ENCODE measurements around the gene SEMA3C. TPM values are rescaled to one million over a fixed set of nuclear protein-coding genes. Genes with fewer than 3 reads are reported as not detected.

SEMA3C gene
- total RNA-seq, 1 donor from 2014 or later = 90.6 TPM

DNA sequence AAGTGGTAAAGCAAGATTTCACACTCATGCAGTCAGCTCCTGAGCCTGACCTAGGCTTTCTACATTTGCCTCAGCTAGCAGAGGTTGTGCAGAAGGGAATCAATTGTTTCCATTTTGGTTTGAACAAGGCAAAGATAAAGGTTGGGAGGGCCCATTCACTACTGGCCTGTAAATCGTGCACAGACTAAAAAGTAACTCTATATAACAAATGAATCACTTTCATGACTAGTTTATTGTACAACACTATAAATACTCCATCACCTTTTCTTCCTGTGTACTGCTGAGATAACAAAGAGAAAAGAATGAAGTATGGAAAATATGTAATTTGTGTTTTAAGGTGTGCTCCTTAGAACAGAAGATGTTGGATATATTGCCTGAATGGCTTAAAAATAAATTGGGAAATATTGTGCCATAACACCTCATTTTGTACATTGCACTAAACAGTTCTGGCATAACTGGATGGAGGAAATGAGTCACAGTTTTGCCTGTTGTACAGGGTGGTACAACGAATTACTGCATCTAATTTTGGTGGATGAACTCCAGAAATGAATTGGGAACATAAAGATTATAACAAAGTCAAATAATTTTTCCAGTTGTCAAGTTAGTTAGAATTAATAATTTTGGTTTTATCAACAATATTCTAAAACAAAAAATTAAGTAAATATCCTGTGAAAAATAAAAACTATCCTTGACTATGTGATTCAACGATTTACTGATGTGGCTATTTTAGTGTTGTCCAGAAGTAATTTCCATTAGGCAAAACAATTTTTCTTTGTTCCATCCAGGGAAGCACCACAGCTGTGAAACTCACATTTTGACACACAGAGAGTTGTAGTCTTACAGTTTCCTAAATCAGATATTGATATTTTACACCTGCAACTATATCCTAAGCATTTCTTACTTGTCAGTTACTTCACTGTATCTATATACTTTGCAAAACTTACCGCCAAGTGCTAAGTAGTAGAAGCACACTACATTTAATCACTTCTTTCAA, 18.0 kb downstream of the SEMA3C start:
- Histone ChIP-seq H3K27ac (peak overlapping the region; percentile 16), H3K4me3 (no peak overlapping the region), H3K9me3 (no peaks in the 10 kb centered on the region), H3K36me3 (no peaks in the 10 kb centered on the region), H3K4me1 (peaks cover 26% of the 10 kb centered on the region), H3K27me3 (no peaks in the 10 kb centered on the region)
- no peak for DNase-seq (ENCODE audit: extremely low spot score in 2 of 2)
- intact Hi-C loops (cut with DNase I) = no loop called here
- TF ChIP-seq POLR2A (IDR thresholded peaks at IDR 0.05) = no peak
- TF ChIP-seq, protein P1, sequence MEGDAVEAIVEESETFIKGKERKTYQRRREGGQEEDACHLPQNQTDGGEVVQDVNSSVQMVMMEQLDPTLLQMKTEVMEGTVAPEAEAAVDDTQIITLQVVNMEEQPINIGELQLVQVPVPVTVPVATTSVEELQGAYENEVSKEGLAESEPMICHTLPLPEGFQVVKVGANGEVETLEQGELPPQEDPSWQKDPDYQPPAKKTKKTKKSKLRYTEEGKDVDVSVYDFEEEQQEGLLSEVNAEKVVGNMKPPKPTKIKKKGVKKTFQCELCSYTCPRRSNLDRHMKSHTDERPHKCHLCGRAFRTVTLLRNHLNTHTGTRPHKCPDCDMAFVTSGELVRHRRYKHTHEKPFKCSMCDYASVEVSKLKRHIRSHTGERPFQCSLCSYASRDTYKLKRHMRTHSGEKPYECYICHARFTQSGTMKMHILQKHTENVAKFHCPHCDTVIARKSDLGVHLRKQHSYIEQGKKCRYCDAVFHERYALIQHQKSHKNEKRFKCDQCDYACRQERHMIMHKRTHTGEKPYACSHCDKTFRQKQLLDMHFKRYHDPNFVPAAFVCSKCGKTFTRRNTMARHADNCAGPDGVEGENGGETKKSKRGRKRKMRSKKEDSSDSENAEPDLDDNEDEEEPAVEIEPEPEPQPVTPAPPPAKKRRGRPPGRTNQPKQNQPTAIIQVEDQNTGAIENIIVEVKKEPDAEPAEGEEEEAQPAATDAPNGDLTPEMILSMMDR (IDR thresholded peaks at IDR 0.05) = no peak
- TF ChIP-seq POLR2AphosphoS5 (IDR thresholded peaks at IDR 0.05; ENCODE audit: insufficient read depth in 1 of 2, low read depth in 1 of 2) = no peak

DNA sequence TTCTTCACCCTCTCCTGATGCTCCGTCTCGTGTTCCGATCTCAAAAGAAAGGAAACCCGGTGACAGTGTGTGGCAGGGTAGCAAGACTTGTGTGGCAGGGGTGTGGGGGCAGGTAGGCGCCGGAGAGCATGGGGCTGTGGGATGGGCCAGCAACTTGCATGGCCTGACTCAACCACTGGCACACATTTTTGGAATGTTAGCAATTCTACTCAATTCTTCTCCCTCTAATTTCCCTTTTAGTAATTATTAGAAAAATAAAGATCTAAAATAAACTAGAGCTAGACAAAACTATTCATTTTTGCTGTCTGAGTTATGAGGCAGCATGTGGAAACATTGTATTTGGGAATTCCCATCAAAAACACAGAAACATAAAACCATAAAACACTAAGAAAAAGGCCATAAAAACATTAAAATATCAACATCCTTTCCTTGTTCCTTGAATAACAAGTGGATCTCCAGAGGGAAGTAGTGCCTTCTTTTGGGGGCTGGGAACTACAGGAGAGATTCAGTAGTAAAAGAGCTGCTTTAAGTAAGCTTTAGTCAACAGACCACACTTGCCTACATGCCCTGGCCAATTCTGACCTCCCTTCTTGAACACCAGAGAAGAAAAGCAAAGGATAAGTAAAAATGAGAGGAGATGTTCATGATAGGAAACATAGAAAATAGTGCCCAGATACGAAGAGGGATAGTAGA, 21.8 kb downstream of the SEMA3C start:
- Histone ChIP-seq H3K4me3 (no peak overlapping the region), H3K27me3 (no peaks in the 10 kb centered on the region), H3K9me3 (no peaks in the 10 kb centered on the region), H3K27ac (peak overlapping the region; percentile 37), H3K4me1 (peaks cover 26% of the 10 kb centered on the region), H3K36me3 (no peaks in the 10 kb centered on the region)
- no peak for TF ChIP-seq POLR2A (IDR thresholded peaks at IDR 0.05)
- TF ChIP-seq, protein P1 (IDR thresholded peaks at IDR 0.05) = no peak
- no peak for TF ChIP-seq POLR2AphosphoS5 (IDR thresholded peaks at IDR 0.05; ENCODE audit: insufficient read depth in 1 of 2, low read depth in 1 of 2)
- intact Hi-C loops (cut with DNase I) = no loop called here
- DNase-seq (ENCODE audit: extremely low spot score in 2 of 2) = no peak

DNA sequence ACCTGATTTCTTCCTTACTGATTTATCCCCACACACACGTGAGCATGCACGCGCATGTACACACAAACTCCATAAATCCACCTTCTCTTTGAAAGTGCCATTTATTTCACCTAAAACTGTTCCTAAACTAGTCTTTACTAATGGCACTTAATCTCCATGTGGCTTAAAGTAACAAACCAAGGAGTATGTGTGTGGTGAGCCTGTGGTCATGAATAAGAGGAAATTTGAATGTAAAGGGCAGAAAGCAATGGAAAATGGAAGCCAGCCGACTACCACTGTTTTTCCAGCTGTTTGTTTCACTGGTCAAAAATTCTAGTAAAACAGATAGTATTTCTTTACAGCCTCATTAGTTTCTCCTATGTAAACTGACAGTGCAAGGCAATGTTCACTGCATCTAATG, 23.8 kb downstream of the SEMA3C start:
- intact Hi-C loops (cut with DNase I) = no loop called here
- H3K4me3 ChIP-seq = no peak overlapping the region
- no peak for DNase-seq (ENCODE audit: extremely low spot score in 2 of 2)
- no peaks in the 10 kb centered on the region for H3K9me3 ChIP-seq
- H3K27ac ChIP-seq = no peak overlapping the region
- H3K27me3 ChIP-seq = no peaks in the 10 kb centered on the region
- no peaks in the 10 kb centered on the region for H3K36me3 ChIP-seq
- peaks cover 22% of the 10 kb centered on the region for H3K4me1 ChIP-seq
- TF ChIP-seq POLR2A (IDR thresholded peaks at IDR 0.05) (no peak), POLR2AphosphoS5 (IDR thresholded peaks at IDR 0.05; ENCODE audit: insufficient read depth in 1 of 2, low read depth in 1 of 2) (no peak)
- TF ChIP-seq, protein P1 (IDR thresholded peaks at IDR 0.05) = no peak

DNA sequence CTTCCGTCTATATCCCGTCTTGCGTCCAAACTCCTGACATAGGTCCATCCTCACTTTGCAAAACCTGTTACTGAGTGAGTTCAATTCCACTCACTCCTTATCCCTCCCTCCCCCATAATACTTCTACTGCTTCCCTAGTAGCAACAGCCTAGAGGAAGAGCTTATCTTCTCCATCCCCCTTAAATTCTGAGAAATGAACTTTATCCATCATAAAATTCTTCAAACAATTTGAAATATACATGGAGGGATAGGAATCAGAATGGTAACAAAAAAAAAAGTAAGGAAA, 27.6 kb downstream of the SEMA3C start:
- Histone ChIP-seq H3K27ac (peak overlapping the region; percentile 10), H3K4me1 (peaks cover 14% of the 10 kb centered on the region), H3K4me3 (no peak overlapping the region), H3K27me3 (no peaks in the 10 kb centered on the region), H3K9me3 (no peaks in the 10 kb centered on the region), H3K36me3 (peaks cover 0 to 3% of the 10 kb centered on the region in 2 donors)
- intact Hi-C loops (cut with DNase I) = no loop called here
- TF ChIP-seq, protein P1 (IDR thresholded peaks at IDR 0.05) = no peak
- TF ChIP-seq POLR2A (IDR thresholded peaks at IDR 0.05) = no peak
- no peak for DNase-seq (ENCODE audit: extremely low spot score in 2 of 2)
